Transverse colon (tissue), 4 donors: ENCODE results near the gene TRNP1. TPM values are rescaled to one million over a fixed set of nuclear protein-coding genes. Genes with fewer than 3 reads are reported as not detected.

Experiments
- DNase-seq: peaks from one replicate; pipeline ENCODE4 v3.0.0-alpha.2; 2019
- H3K27ac ChIP-seq, 4 donors: fragments of 200-600 bp; sonication (generic); 2 replicates each; pipeline ENCODE4 v1.5.1; 2016 to 2018; ENCODE audit warnings: inconsistent platforms in 4 of 4
- H3K27me3 ChIP-seq: fragments of 200-600 bp; sonication (generic); 2 replicates; pipeline ENCODE4 v1.5.1; 2017; ENCODE audit warnings: inconsistent platforms
- H3K36me3 ChIP-seq, 4 donors: fragments of 200-600 bp; sonication (generic); 2 replicates each; pipeline ENCODE4 v1.5.1; 2017 to 2019; ENCODE audit warnings: inconsistent platforms in 4 of 4
- H3K4me1 ChIP-seq, 4 donors: fragments of 200-600 bp; sonication (generic); 2 replicates each; pipeline ENCODE4 v1.5.1; 2017 to 2020; ENCODE audit warnings: inconsistent platforms in 4 of 4
- H3K4me3 ChIP-seq, 4 donors: fragments of 200-600 bp; sonication (generic); 1 replicate in 1 of 4; 2 replicates in 3 of 4; pipeline versions ENCODE4 v1.5.1 to v1.6.1; 2017 to 2019; ENCODE audit warnings: inconsistent platforms in 4 of 4
- H3K9me3 ChIP-seq, 2 donors: fragments of 200-600 bp; sonication (generic); 2 replicates each; pipeline ENCODE4 v1.5.1; 2017 to 2019; ENCODE audit warnings: inconsistent platforms in 2 of 2
- CTCF ChIP-seq, 5 experiments: fragments of 200-600 bp in 3 of 5; fragments of 450-650 bp in 2 of 5; sonication (generic) in 3 of 5; IDR thresholded peaks; 1 replicate in 2 of 5; 2 replicates in 3 of 5; pipeline ENCODE4 v1.5.1; 2016 to 2017; ENCODE audit warnings: antibody characterized with exemption in 5 of 5, inconsistent platforms in 3 of 5, mild to moderate bottlenecking in 2 of 5, moderate library complexity in 1 of 5
- EP300 ChIP-seq: sonication (generic); formaldehyde crosslinking; IDR thresholded peaks from one replicate; pipeline ENCODE4 v1.6.1; 2017; ENCODE audit warnings: antibody characterized with exemption, low read depth
- POLR2A ChIP-seq: fragments of 450-650 bp; IDR thresholded peaks from one replicate; pipeline ENCODE4 v1.6.1; 2016; ENCODE audit warnings: antibody characterized with exemption, mild to moderate bottlenecking, moderate library complexity
- POLR2AphosphoS5 ChIP-seq, 3 donors: sonication (generic); formaldehyde crosslinking; IDR thresholded peaks; one replicate each; pipeline ENCODE4 v1.6.1; 2016; ENCODE audit warnings: antibody characterized with exemption in 3 of 3
- WGBS, 2 donors: methylation state at CpG; one replicate each; pipeline ENCODE4 v1.1.5; 2018; ENCODE audit warnings: low coverage in 1 of 2; 5-methylcytosine and 5-hydroxymethylcytosine counted together
- in situ Hi-C, 4 donors: fragments of 200-750 bp; cut with MboI; loops; one replicate each; pipeline versions ENCODE4 v1.15.0 to v1.15.1; 2017; ENCODE audit warnings: low sequenced_read_pairs in 3 of 4, low pct_ligation_motif_present in 1 of 4, low pct_unique_long_range_greater_than_20kb in 1 of 4
- intact Hi-C: fragments of 100-400 bp; cut with DNase I; formaldehyde crosslinking; loops from one replicate; pipeline ENCODE4 v1.15.1; 2023; ENCODE audit warnings: low total_unique reads
- total RNA-seq, 4 donors: library from RNA; depleted of rRNA; stranded (reverse); fragments of >200 nt; gene quantifications; one replicate each; pipeline ENCODE4 v1.1.0, GENCODE V29; 2016

The TRNP1 gene
- total RNA-seq, 4 donors from 2014 or later = 0.80 to 4.1 (median 2.3) TPM; not detected in 1

- Histone ChIP-seq H3K4me3 (no peak overlapping the region), H3K27me3 (no peaks in the 10 kb centered on the region), H3K4me1 (peaks cover 3 to 24% (median 13%) of the 10 kb centered on the region in 4 donors), H3K36me3 (peaks cover 0 to 4% (median 0%) of the 10 kb centered on the region in 4 donors), H3K27ac (no peak overlapping the region), H3K9me3 (no peaks in the 10 kb centered on the region)
- no peak for DNase-seq
- in situ Hi-C loops = no loop called here
- TF ChIP-seq CTCF (IDR thresholded peaks at IDR 0.05) (no peak), EP300 (no peak)
- intact Hi-C loops = no loop called here
- 93% methylated on average over 1 of the region's 1 CpG; no CpG with 5 or more reads in 1 of the 2 donors for WGBS, 2 donors
Observed at GRCh38 chr1:26949266-26949925, 44.1 kb upstream of the TRNP1 start.

- peaks cover 3 to 21% (median 12%) of the 10 kb centered on the region in 4 donors for H3K4me1 ChIP-seq
- H3K9me3 ChIP-seq = no peaks in the 10 kb centered on the region
- H3K27me3 ChIP-seq = no peaks in the 10 kb centered on the region
- no peak overlapping the region for H3K27ac ChIP-seq
- in situ Hi-C loops (no loop called here), intact Hi-C loops (no loop called here)
- 30% methylated on average over 2 of the region's 3 CpGs; no CpG with 5 or more reads in 1 of the 2 donors for WGBS, 2 donors
- no peak overlapping the region for H3K4me3 ChIP-seq
- H3K36me3 ChIP-seq = no peaks in the 10 kb centered on the region
- no peak for DNase-seq
- no peak for TF ChIP-seq CTCF (IDR thresholded peaks at IDR 0.05)
- no peak for TF ChIP-seq POLR2AphosphoS5 (IDR thresholded peaks at IDR 0.05)
- TF ChIP-seq POLR2A = no peak
- no peak for TF ChIP-seq EP300
Observed at GRCh38 chr1:26949926-26950319, 43.6 kb upstream of the TRNP1 start.

- no peak overlapping the region for H3K4me3 ChIP-seq
- no peak overlapping the region for H3K27ac ChIP-seq
- intact Hi-C loops (no loop called here), in situ Hi-C loops (no loop called here)
- no peak for TF ChIP-seq EP300
- no peak for TF ChIP-seq POLR2A
- TF ChIP-seq CTCF (IDR thresholded peaks at IDR 0.05) = no peak
- TF ChIP-seq POLR2AphosphoS5 (IDR thresholded peaks at IDR 0.05) = no peak
- H3K9me3 ChIP-seq = no peaks in the 10 kb centered on the region
- no peaks in the 10 kb centered on the region for H3K36me3 ChIP-seq
- H3K27me3 ChIP-seq = no peaks in the 10 kb centered on the region
- 66% methylated on average over 8 of the region's 8 CpGs; no CpG with 5 or more reads in 1 of the 2 donors for WGBS, 2 donors
- DNase-seq = no peak
- peaks cover 3 to 14% (median 6%) of the 10 kb centered on the region in 4 donors for H3K4me1 ChIP-seq
Observed at GRCh38 chr1:26950602-26951001, 42.9 kb upstream of the TRNP1 start.

- no peak overlapping the region for H3K27ac ChIP-seq
- WGBS, 2 donors = 90% methylated on average over 14 of the region's 14 CpGs; no CpG with 5 or more reads in 1 of the 2 donors
- TF ChIP-seq POLR2AphosphoS5 (IDR thresholded peaks at IDR 0.05) = no peak
- no peak for TF ChIP-seq POLR2A
- no peak for TF ChIP-seq EP300
- TF ChIP-seq CTCF (IDR thresholded peaks at IDR 0.05) = no peak
- H3K4me3 ChIP-seq = no peak overlapping the region
- H3K36me3 ChIP-seq = no peaks in the 10 kb centered on the region
- no peaks in the 10 kb centered on the region for H3K9me3 ChIP-seq
- no peak for DNase-seq
- no peaks in the 10 kb centered on the region for H3K27me3 ChIP-seq
- H3K4me1 ChIP-seq = peaks cover 0 to 8% (median 2%) of the 10 kb centered on the region in 4 donors
- intact Hi-C loops = no loop called here
- in situ Hi-C loops = no loop called here
Observed at GRCh38 chr1:26951216-26951615, 42.3 kb upstream of the TRNP1 start.
